Upper lobe of left lung (tissue), 6 donors: ENCODE data around the gene FERMT1. TPM values are rescaled to one million over a fixed set of nuclear protein-coding genes. Genes with fewer than 3 reads are reported as not detected.

Experiments
- ATAC-seq, 2 donors: fragments of 200-7000 bp; cut with Tn5 transposase; one replicate each; pipeline ENCODE4 v1.9.1; 2022; ENCODE audit warnings: mild to moderate bottlenecking in 2 of 2, moderate library complexity in 2 of 2; ENCODE audit not compliant: low FRiP score in 2 of 2
- DNase-seq, 2 donors: peaks; one replicate each; pipeline ENCODE4 v3.0.0-alpha.2; 2019 to 2020
- H3K27ac ChIP-seq, 4 donors: fragments of 200-600 bp; sonication (generic); one replicate each; pipeline ENCODE4 v1.5.1; 2016 to 2019
- H3K27me3 ChIP-seq, 4 donors: fragments of 200-600 bp; sonication (generic); one replicate each; pipeline ENCODE4 v1.5.1; 2017 to 2019
- H3K36me3 ChIP-seq, 4 donors: fragments of 200-600 bp; sonication (generic); one replicate each; pipeline ENCODE4 v1.5.1; 2016 to 2019
- H3K4me1 ChIP-seq, 4 donors: fragments of 200-600 bp; sonication (generic); one replicate each; pipeline ENCODE4 v1.5.1; 2018 to 2019
- H3K4me3 ChIP-seq, 4 donors: fragments of 200-600 bp; sonication (generic); one replicate each; pipeline ENCODE4 v1.5.1; 2017 to 2019; ENCODE audit warnings: mild to moderate bottlenecking in 2 of 4, moderate library complexity in 1 of 4
- H3K9me3 ChIP-seq, 4 donors: fragments of 200-600 bp; sonication (generic); one replicate each; pipeline ENCODE4 v1.5.1; 2018 to 2019
- EP300 ChIP-seq, 4 donors: sonication (generic); formaldehyde crosslinking; IDR thresholded peaks; one replicate each; pipeline ENCODE4 v1.5.1; 2017; ENCODE audit warnings: antibody characterized with exemption in 4 of 4, control low read depth in 2 of 4
- POLR2A ChIP-seq, 4 donors: fragments of 450-650 bp; IDR thresholded peaks; one replicate each; pipeline ENCODE4 v1.5.1; 2016 to 2017; ENCODE audit warnings: antibody characterized with exemption in 4 of 4, mild to moderate bottlenecking in 2 of 4
- POLR2AphosphoS5 ChIP-seq, 2 donors: sonication (generic); formaldehyde crosslinking; IDR thresholded peaks; one replicate each; pipeline ENCODE4 v1.5.1; 2017; ENCODE audit warnings: antibody characterized with exemption in 2 of 2
- WGBS, 2 donors: methylation state at CpG; one replicate each; pipeline ENCODE4 v1.1.5; 2017 to 2018; 5-methylcytosine and 5-hydroxymethylcytosine counted together
- total RNA-seq, 6 donors: library from RNA; depleted of rRNA in 4 of 6; stranded (reverse); fragments of >200 nt in 4 of 6; gene quantifications; one replicate each; pipeline versions ENCODE4 v1.1.0 to v1.2.1, GENCODE V29; 2016 to 2021
- TF ChIP-seq, protein P1 (sequence below), 6 experiments: fragments of 450-650 bp in 4 of 6; fragments of 200-600 bp in 2 of 6; sonication (generic) in 2 of 6; IDR thresholded peaks; one replicate each; pipeline ENCODE4 v1.5.1; 2016 to 2019; ENCODE audit warnings: antibody characterized with exemption in 6 of 6
- donor health status: DM: no; HTN: no; CAD: no; lungs with moderate emphysema.
- donor health status: DM: no; HTN: yes; CAD: no; lungs with severe emphysema.

Gene FERMT1
- total RNA-seq, 6 donors from 2014 or later = 0.44 to 1.5 (median 0.87) TPM

DNA sequence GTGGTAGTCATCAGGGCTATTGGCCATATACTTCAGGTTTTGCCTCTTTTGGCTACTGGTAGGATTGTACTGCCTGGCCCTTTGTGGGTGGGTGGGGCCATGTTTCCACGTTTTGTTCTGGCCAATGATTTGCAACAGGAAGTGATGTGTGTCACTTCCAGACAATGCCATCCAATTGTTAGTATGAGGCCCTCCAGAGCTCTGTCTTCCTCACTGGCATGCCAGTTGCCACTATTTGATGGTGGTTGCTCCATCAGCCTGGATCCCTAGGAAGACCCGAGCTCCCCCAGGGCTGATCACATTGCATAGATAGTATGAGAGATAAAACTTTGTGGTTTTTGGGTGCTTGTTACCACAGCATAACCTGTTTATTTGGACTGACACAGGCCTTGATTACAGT lies 61.3 kb downstream of the FERMT1 start:
- H3K36me3 ChIP-seq = no peaks in the 10 kb centered on the region
- 56 to 62% methylated on average over 2 of the region's 2 CpGs for WGBS, 2 donors
- TF ChIP-seq POLR2A (IDR thresholded peaks at IDR 0.05) = no peak
- no peak for TF ChIP-seq POLR2AphosphoS5 (IDR thresholded peaks at IDR 0.05)
- no peak for DNase-seq
- H3K4me1 ChIP-seq = peaks cover 0 to 17% (median 7%) of the 10 kb centered on the region in 4 donors
- no peaks in the 10 kb centered on the region for H3K9me3 ChIP-seq
- no peak overlapping the region for H3K4me3 ChIP-seq
- no peak for ATAC-seq
- no peak overlapping the region for H3K27ac ChIP-seq
- H3K27me3 ChIP-seq = no peaks in the 10 kb centered on the region

DNA sequence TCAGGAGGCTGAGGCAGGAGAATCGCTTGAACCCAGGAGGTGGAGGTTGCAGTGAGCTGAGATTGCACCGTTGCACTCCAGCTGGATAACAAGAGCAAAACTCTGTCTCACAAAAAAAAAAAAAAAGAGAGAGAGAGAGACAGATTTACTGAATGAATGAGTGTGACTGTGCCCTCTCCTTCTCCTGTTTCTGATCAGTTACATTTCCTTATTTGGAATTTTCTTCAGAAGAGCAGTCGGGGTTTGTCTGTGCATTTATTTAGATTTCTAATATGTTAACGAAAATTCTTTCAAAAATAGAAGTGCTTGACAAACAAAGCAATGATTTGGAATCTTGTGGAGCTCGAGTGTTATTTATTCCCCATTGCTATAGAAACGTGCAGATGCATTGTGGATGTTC lies 62.6 kb downstream of the FERMT1 start:
- no peaks in the 10 kb centered on the region for H3K27me3 ChIP-seq
- H3K4me1 ChIP-seq = peaks cover 0 to 22% (median 11%) of the 10 kb centered on the region in 4 donors
- TF ChIP-seq EP300 (IDR thresholded peaks at IDR 0.05) (no peak), POLR2A (IDR thresholded peaks at IDR 0.05) (no peak), POLR2AphosphoS5 (IDR thresholded peaks at IDR 0.05) (no peak)
- TF ChIP-seq, protein P1, sequence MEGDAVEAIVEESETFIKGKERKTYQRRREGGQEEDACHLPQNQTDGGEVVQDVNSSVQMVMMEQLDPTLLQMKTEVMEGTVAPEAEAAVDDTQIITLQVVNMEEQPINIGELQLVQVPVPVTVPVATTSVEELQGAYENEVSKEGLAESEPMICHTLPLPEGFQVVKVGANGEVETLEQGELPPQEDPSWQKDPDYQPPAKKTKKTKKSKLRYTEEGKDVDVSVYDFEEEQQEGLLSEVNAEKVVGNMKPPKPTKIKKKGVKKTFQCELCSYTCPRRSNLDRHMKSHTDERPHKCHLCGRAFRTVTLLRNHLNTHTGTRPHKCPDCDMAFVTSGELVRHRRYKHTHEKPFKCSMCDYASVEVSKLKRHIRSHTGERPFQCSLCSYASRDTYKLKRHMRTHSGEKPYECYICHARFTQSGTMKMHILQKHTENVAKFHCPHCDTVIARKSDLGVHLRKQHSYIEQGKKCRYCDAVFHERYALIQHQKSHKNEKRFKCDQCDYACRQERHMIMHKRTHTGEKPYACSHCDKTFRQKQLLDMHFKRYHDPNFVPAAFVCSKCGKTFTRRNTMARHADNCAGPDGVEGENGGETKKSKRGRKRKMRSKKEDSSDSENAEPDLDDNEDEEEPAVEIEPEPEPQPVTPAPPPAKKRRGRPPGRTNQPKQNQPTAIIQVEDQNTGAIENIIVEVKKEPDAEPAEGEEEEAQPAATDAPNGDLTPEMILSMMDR (IDR thresholded peaks at IDR 0.05) = no peak
- 54 to 56% methylated on average over 6 of the region's 6 CpGs for WGBS, 2 donors
- H3K36me3 ChIP-seq = no peaks in the 10 kb centered on the region
- ATAC-seq = no peak
- DNase-seq = no peak
- no peaks in the 10 kb centered on the region for H3K9me3 ChIP-seq
- H3K27ac ChIP-seq = no peak overlapping the region
- H3K4me3 ChIP-seq = no peak overlapping the region

DNA sequence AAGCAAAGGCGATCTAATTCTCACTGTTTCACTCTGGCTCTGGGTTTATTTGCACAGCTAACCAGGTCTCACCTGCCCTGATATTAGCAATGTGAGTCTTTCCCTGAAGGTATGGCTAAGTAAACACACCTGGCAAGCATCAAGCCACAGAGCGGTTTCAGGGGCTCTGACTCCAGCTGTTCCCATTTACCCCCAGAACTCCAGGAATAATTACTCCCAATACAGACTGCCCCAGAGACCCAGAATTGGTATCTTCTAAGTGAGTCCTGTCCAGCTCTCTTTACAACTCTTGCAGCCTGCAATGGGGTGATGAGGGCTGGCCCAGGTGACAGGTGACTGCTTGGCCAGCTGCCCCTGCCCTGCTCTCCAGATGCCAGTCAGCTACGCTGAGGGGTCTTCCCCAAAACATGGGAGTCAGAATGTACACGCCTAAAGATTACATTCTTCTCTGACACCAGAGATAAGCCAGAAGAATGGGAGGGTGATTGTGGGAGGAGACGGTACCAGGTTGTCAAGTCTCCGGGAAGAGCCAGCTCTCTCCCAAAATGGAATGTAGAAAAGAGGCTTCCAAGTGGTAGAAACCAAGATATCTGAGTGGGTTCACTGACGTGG lies 64.0 kb downstream of the FERMT1 start:
- peak; percentile 44 to 67 for ATAC-seq
- Histone ChIP-seq H3K9me3 (no peaks in the 10 kb centered on the region), H3K36me3 (no peaks in the 10 kb centered on the region), H3K4me3 (no peak overlapping the region), H3K4me1 (peaks cover 0 to 29% (median 11%) of the 10 kb centered on the region in 4 donors), H3K27ac (peak overlapping the region; percentile 66 to 85 (median 67)), H3K27me3 (no peaks in the 10 kb centered on the region)
- 11 to 33% methylated on average over 7 of the region's 7 CpGs for WGBS, 2 donors
- peak; percentile 46 to 55 for DNase-seq
- TF ChIP-seq POLR2AphosphoS5 (IDR thresholded peaks at IDR 0.05) (no peak), EP300 (IDR thresholded peaks at IDR 0.05) (peak in 1 of 4 donors; percentile 41)

DNA sequence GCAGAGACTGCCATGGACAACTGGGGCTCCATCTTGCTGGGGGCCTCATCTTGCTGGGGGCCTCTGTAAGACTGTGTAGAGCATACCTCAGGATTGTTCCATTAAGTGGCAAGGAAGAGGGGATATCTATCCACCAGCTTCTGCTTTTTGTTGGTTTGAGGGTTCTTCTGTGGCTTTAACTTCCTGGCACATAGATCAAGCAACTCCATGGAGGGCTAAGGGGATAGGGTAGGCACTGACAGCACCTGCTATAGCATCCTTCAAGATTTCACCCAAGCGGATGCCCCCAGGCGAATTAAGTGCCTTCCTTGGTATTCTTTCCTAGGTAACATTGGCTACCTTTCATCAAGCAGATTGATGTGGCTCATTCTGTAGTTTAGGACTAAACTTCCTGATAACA lies 65.1 kb downstream of the FERMT1 start:
- peak overlapping the region; percentile 66 to 85 (median 67) for H3K27ac ChIP-seq
- no peak for TF ChIP-seq POLR2AphosphoS5 (IDR thresholded peaks at IDR 0.05)
- TF ChIP-seq POLR2A (IDR thresholded peaks at IDR 0.05) = no peak
- no peak for TF ChIP-seq EP300 (IDR thresholded peaks at IDR 0.05)
- TF ChIP-seq, protein P1 (IDR thresholded peaks at IDR 0.05) = no peak
- H3K9me3 ChIP-seq = no peaks in the 10 kb centered on the region
- 46 to 64% methylated on average over 2 of the region's 2 CpGs for WGBS, 2 donors
- DNase-seq = no peak
- peaks cover under 1 to 31% (median 12%) of the 10 kb centered on the region in 4 donors for H3K4me1 ChIP-seq
- H3K4me3 ChIP-seq = no peak overlapping the region
- H3K36me3 ChIP-seq = no peaks in the 10 kb centered on the region
- peaks cover 0 to 1% (median 0%) of the 10 kb centered on the region in 4 donors for H3K27me3 ChIP-seq
- no peak for ATAC-seq

DNA sequence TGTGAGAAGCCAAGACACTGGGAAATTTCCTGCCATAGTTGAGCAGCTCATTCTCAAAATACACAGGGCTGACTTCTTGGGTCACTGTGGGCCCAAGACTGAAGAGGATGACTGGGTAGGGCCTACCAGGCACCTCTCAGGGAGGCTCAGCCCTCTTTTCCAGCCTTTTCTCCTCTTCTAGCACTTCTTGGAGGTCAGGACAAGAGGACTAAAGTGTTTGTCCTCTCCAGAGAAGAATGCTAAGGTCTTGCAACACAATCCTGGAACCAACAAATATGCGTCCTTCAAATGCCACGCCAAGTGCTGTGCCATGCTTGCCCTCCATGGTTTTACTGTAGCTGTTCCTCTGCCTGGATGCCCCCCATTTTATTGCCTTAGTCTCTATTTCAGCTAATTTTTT lies 65.7 kb downstream of the FERMT1 start:
- peaks cover 0 to 7% (median 1%) of the 10 kb centered on the region in 4 donors for H3K27me3 ChIP-seq
- WGBS, 2 donors = 54 to 81% methylated on average over 2 of the region's 2 CpGs
- ATAC-seq = peak; percentile 42 to 86
- H3K4me3 ChIP-seq = no peak overlapping the region
- H3K9me3 ChIP-seq = no peaks in the 10 kb centered on the region
- peaks cover 5 to 36% (median 17%) of the 10 kb centered on the region in 4 donors for H3K4me1 ChIP-seq
- H3K36me3 ChIP-seq = no peaks in the 10 kb centered on the region
- TF ChIP-seq POLR2A (IDR thresholded peaks at IDR 0.05) = peak in 1 of 4 donors; percentile 36
- peak; percentile 69 to 83 for TF ChIP-seq POLR2AphosphoS5 (IDR thresholded peaks at IDR 0.05)
- peak in 3 of 4 donors; percentile 51 to 97 (median 77) for TF ChIP-seq EP300 (IDR thresholded peaks at IDR 0.05)
- TF ChIP-seq, protein P1 (IDR thresholded peaks at IDR 0.05) = no peak
- peak overlapping the region; percentile 66 to 85 (median 67) for H3K27ac ChIP-seq
- peak in 1 of 2 donors; percentile 82 for DNase-seq
